H9 (cell line): Measurements from ENCODE around the gene SMS. TPM values are rescaled to one million over a fixed set of nuclear protein-coding genes. Genes with fewer than 3 reads are reported as not detected.
A peak's percentile ranks its signal among the peaks of the same experiment; 100 is the strongest.

Experiments
- DNase-seq: peaks from one replicate; pipeline ENCODE4 v3.0.0-alpha.2; 2017
- H2AFZ ChIP-seq: one replicate; pipeline ENCODE4 v1.6.1; 2013; ENCODE audit warnings: mild to moderate bottlenecking, low read length, control low read depth, moderate library complexity
- H2AK5ac ChIP-seq: 2 replicates; pipeline ENCODE4 v1.6.1; 2013; ENCODE audit warnings: low read length, control low read depth, mixed read lengths; ENCODE audit not compliant: insufficient read length
- H2BK120ac ChIP-seq: one replicate; pipeline ENCODE4 v1.6.1; 2013; ENCODE audit warnings: low read depth, mild to moderate bottlenecking, low read length, control low read depth, inconsistent platforms; ENCODE audit not compliant: poor library complexity, severe bottlenecking
- H2BK12ac ChIP-seq: 2 replicates; pipeline ENCODE4 v1.6.1; 2013; ENCODE audit warnings: low read length, control low read depth, mixed read lengths, low read depth; ENCODE audit not compliant: insufficient read length
- H2BK15ac ChIP-seq: 2 replicates; pipeline ENCODE4 v1.6.1; 2013; ENCODE audit warnings: low read depth, low read length, control low read depth
- H2BK20ac ChIP-seq: one replicate; pipeline ENCODE4 v1.6.1; 2013; ENCODE audit warnings: low read depth, mild to moderate bottlenecking, low read length, control low read depth, inconsistent platforms; ENCODE audit not compliant: poor library complexity, severe bottlenecking
- H2BK5ac ChIP-seq: 2 replicates; pipeline ENCODE4 v1.6.1; 2013; ENCODE audit warnings: low read length, control low read depth, mixed read lengths; ENCODE audit not compliant: insufficient read length
- H3K14ac ChIP-seq: 2 replicates; pipeline ENCODE4 v1.6.1; 2013; ENCODE audit warnings: low read length, control low read depth; ENCODE audit not compliant: insufficient read depth
- H3K18ac ChIP-seq: 2 replicates; pipeline ENCODE4 v1.6.1; 2013; ENCODE audit warnings: low read depth, mild to moderate bottlenecking, mixed read lengths, low read length, control low read depth; ENCODE audit not compliant: insufficient read length
- H3K23ac ChIP-seq: 2 replicates; pipeline ENCODE4 v1.6.1; 2013; ENCODE audit warnings: low read length, control low read depth, mixed read lengths, low read depth; ENCODE audit not compliant: insufficient read length
- H3K23me2 ChIP-seq: 2 replicates; pipeline ENCODE4 v1.6.1; 2013; ENCODE audit warnings: low read depth, mild to moderate bottlenecking, mixed read lengths, low read length, control low read depth; ENCODE audit not compliant: insufficient read length, poor library complexity, severe bottlenecking
- H3K27ac ChIP-seq: 2 replicates; pipeline ENCODE4 v1.5.1; 2013; ENCODE audit warnings: low read length, control low read depth, mixed read lengths, low read depth; ENCODE audit not compliant: insufficient read length
- H3K27me3 ChIP-seq: 2 replicates; pipeline ENCODE4 v1.6.1; 2013; ENCODE audit warnings: low read length, control low read depth, inconsistent platforms; ENCODE audit not compliant: insufficient read depth
- H3K4ac ChIP-seq: 2 replicates; pipeline ENCODE4 v1.6.1; 2013; ENCODE audit warnings: low read depth, mild to moderate bottlenecking, control low read depth, inconsistent platforms, low read length, moderate library complexity
- H3K4me1 ChIP-seq: 2 replicates; pipeline ENCODE4 v1.6.1; 2013; ENCODE audit warnings: low read length, control low read depth, inconsistent platforms; ENCODE audit not compliant: insufficient read depth
- H3K4me2 ChIP-seq: 2 replicates; pipeline ENCODE4 v1.6.1; 2013; ENCODE audit warnings: low read length, control low read depth, mixed read lengths; ENCODE audit not compliant: insufficient read length, insufficient read depth
- H3K56ac ChIP-seq: 2 replicates; pipeline ENCODE4 v1.6.1; 2013; ENCODE audit warnings: low read depth, mild to moderate bottlenecking, mixed read lengths, low read length, control low read depth; ENCODE audit not compliant: insufficient read length
- H3K79me1 ChIP-seq: 2 replicates; pipeline ENCODE4 v1.6.1; 2013; ENCODE audit warnings: low read depth, mild to moderate bottlenecking, moderate library complexity, low read length, control low read depth, inconsistent platforms; ENCODE audit not compliant: insufficient read depth, poor library complexity, severe bottlenecking
- H3K79me2 ChIP-seq: 2 replicates; pipeline ENCODE4 v1.6.1; 2013; ENCODE audit warnings: low read length, control low read depth, inconsistent platforms; ENCODE audit not compliant: insufficient read depth
- H3K9ac ChIP-seq: 2 replicates; pipeline ENCODE4 v1.6.1; 2013; ENCODE audit warnings: low read length, control low read depth, mixed read lengths; ENCODE audit not compliant: insufficient read length; ENCODE audit errors: extremely low read depth
- H3K9me3 ChIP-seq: one replicate; pipeline ENCODE4 v1.6.1; 2013; ENCODE audit warnings: low read depth, low read length, inconsistent platforms; ENCODE audit not compliant: control insufficient read depth
- H3T11ph ChIP-seq: one replicate; pipeline ENCODE4 v1.6.1; 2013; ENCODE audit warnings: mild to moderate bottlenecking, low read length, control low read depth, inconsistent platforms
- H4K20me1 ChIP-seq: one replicate; pipeline ENCODE4 v1.6.1; 2013; ENCODE audit not compliant: control insufficient read depth, insufficient read length, insufficient read depth
- H4K5ac ChIP-seq: 2 replicates; pipeline ENCODE4 v1.6.1; 2013; ENCODE audit warnings: low read depth, mild to moderate bottlenecking, mixed read lengths, low read length, control low read depth; ENCODE audit not compliant: insufficient read length
- H4K8ac ChIP-seq: replicated peaks from 2 replicates; pipeline ENCODE4 v1.6.1; 2013; ENCODE audit warnings: low read length, control low read depth, mixed read lengths, low read depth; ENCODE audit not compliant: insufficient read length
- H4K91ac ChIP-seq: 2 replicates; pipeline ENCODE4 v1.6.1; 2013; ENCODE audit warnings: low read depth, mild to moderate bottlenecking, moderate library complexity, mixed read lengths, low read length, control low read depth; ENCODE audit not compliant: insufficient read length
- H3K27ac Mint-ChIP-seq, 3 experiments: 2 replicates in 2 of 3; 3 replicates in 1 of 3; pipeline ENCODE4 v1.8.0; 2020 to 2021; ENCODE audit warnings: mixed read lengths in 3 of 3, mild to moderate bottlenecking in 1 of 3, moderate library complexity in 1 of 3
- H3K27me3 Mint-ChIP-seq: 2 replicates; pipeline ENCODE4 v1.8.0; 2021; ENCODE audit warnings: low read depth, mild to moderate bottlenecking, moderate library complexity, mixed read lengths
- H3K36me3 Mint-ChIP-seq, 3 experiments: 2 replicates in 2 of 3; 3 replicates in 1 of 3; pipeline ENCODE4 v1.8.0; 2020 to 2021; ENCODE audit warnings: low read depth in 3 of 3, mixed read lengths in 3 of 3; ENCODE audit not compliant: insufficient read depth in 1 of 3
- H3K4me1 Mint-ChIP-seq, 2 experiments: 2 replicates each; pipeline ENCODE4 v1.8.0; 2020; ENCODE audit warnings: mixed read lengths in 2 of 2
- H3K4me3 Mint-ChIP-seq, 2 experiments: 2 replicates in 1 of 2; 3 replicates in 1 of 2; pipeline ENCODE4 v1.8.0; 2020 to 2021; ENCODE audit warnings: mild to moderate bottlenecking in 2 of 2, mixed read lengths in 2 of 2, moderate library complexity in 1 of 2
- H3K9me3 Mint-ChIP-seq, 2 experiments: 2 replicates in 1 of 2; 3 replicates in 1 of 2; pipeline ENCODE4 v1.8.0; 2020; ENCODE audit warnings: mild to moderate bottlenecking in 2 of 2, mixed read lengths in 2 of 2, moderate library complexity in 1 of 2
- WGBS: extraction: QIAGEN DNeasy Blood & Tissue Kit; methylation state at CpG from one replicate; pipeline ENCODE4 v1.1.7; 2013; ENCODE audit warnings: missing lambda C conversion rate, low lambda C conversion rate, mixed read lengths; ENCODE audit not compliant: insufficient read length; ENCODE audit errors: extremely low coverage; 5-methylcytosine and 5-hydroxymethylcytosine counted together
- total RNA-seq: library from RNA; stranded (reverse); gene quantifications from 2 replicates; pipeline ENCODE4 v1.2.1, GENCODE V29; 2021
- TF ChIP-seq, protein P1 (sequence below): fragments of 200-600 bp; sonication (generic); conservative IDR thresholded peaks from 3 replicates; pipeline ENCODE4 v1.8.0; 2021; ENCODE audit warnings: antibody characterized with exemption, mild to moderate bottlenecking

The SMS gene
- total RNA-seq, 1 experiment from 2014 or later = 415 TPM

DNA sequence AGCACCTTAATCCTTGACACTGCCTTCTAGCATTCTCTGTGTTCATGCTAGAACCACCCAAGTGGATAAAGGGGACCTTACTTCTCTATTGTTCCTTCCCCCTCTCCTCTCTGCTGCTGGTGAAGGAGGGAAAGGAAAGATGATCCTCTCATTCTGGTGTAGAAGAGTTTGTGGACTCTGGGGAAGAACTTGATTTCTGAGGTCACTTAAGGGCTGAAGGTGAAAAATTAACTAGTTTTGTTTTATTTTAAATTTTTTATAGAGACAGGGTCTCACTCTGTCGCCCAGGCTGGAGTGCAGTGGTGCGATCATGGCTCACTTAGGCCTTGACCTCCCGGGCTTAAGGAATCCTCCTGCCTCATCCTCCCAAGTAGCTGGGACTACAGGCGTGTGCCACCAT, 29.8 kb downstream of the SMS start:
- no peaks in the 10 kb centered on the region for H3K4me1 ChIP-seq
- DNase-seq = no peak
- Mint-ChIP-seq H3K4me1 (peaks cover 9 to 14% of the 10 kb centered on the region in 2 experiments; a peak in 2 of 4 replicates), H3K36me3 (peaks cover 40 to 91% (median 72%) of the 10 kb centered on the region in 3 experiments), H3K4me3 (peak overlapping the region in 1 of 2 experiments; percentile 31; a peak in 1 of 5 replicates), H3K27me3 (no peaks in the 10 kb centered on the region; the same call in 1 of the 2 replicates), H3K27ac (peak overlapping the region in 1 of 3 experiments; percentile 75; a peak in 3 of 7 replicates), H3K9me3 (peaks cover 0 to 33% of the 10 kb centered on the region in 2 experiments; a peak in 3 of 5 replicates)
- H2AFZ ChIP-seq = no peak overlapping the region
- no peak overlapping the region for H4K91ac ChIP-seq
- H2BK5ac ChIP-seq = no peak overlapping the region
- no peaks in the 10 kb centered on the region for H3K27me3 ChIP-seq
- H3K14ac ChIP-seq = no peak overlapping the region
- H3K4ac ChIP-seq = no peak overlapping the region
- H2BK120ac ChIP-seq = no peak overlapping the region
- no CpG with 5 or more reads among the region's 4 CpGs for WGBS
- no peaks in the 10 kb centered on the region for H4K20me1 ChIP-seq
- H3K56ac ChIP-seq = no peak overlapping the region
- H3K79me1 ChIP-seq = peaks cover 3% of the 10 kb centered on the region
- H3K18ac ChIP-seq = no peak overlapping the region
- no peaks in the 10 kb centered on the region for H3K23me2 ChIP-seq
- no peak overlapping the region for H2BK20ac ChIP-seq
- no peak overlapping the region for H2AK5ac ChIP-seq
- H3K27ac ChIP-seq = no peak overlapping the region
- H3K23ac ChIP-seq = no peak overlapping the region
- no peak overlapping the region for H4K8ac ChIP-seq
- H3K9me3 ChIP-seq = no peaks in the 10 kb centered on the region
- H2BK12ac ChIP-seq = no peak overlapping the region
- H3K9ac ChIP-seq = no peak overlapping the region
- no peak overlapping the region for H3T11ph ChIP-seq
- H3K4me2 ChIP-seq = no peak overlapping the region
- TF ChIP-seq, protein P1, sequence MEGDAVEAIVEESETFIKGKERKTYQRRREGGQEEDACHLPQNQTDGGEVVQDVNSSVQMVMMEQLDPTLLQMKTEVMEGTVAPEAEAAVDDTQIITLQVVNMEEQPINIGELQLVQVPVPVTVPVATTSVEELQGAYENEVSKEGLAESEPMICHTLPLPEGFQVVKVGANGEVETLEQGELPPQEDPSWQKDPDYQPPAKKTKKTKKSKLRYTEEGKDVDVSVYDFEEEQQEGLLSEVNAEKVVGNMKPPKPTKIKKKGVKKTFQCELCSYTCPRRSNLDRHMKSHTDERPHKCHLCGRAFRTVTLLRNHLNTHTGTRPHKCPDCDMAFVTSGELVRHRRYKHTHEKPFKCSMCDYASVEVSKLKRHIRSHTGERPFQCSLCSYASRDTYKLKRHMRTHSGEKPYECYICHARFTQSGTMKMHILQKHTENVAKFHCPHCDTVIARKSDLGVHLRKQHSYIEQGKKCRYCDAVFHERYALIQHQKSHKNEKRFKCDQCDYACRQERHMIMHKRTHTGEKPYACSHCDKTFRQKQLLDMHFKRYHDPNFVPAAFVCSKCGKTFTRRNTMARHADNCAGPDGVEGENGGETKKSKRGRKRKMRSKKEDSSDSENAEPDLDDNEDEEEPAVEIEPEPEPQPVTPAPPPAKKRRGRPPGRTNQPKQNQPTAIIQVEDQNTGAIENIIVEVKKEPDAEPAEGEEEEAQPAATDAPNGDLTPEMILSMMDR = no peak
- no peak overlapping the region for H2BK15ac ChIP-seq
- no peak overlapping the region for H4K5ac ChIP-seq
- H3K79me2 ChIP-seq = peaks cover 9% of the 10 kb centered on the region; the same call in 1 of the 2 replicates
